Hepatocyte (in vitro differentiated cells): ENCODE results near the gene XPNPEP1.

Experiments used
- EZH2 ChIP-seq: fragments of 200-600 bp; sonication (generic); IDR thresholded peaks from 2 replicates; pipeline ENCODE4 v1.6.1; 2016; ENCODE audit warnings: antibody characterized with exemption, mild to moderate bottlenecking, borderline replicate concordance
- EZH2phosphoT487 ChIP-seq: fragments of 200-600 bp; sonication (generic); IDR thresholded peaks from one replicate; pipeline ENCODE4 v1.6.1; 2018; ENCODE audit warnings: antibody characterized with exemption, mild to moderate bottlenecking, low read depth, moderate library complexity; ENCODE audit not compliant: unreplicated experiment, severe bottlenecking
- TF ChIP-seq, protein P1 (sequence below): fragments of 200-600 bp; sonication (generic); IDR thresholded peaks from 2 replicates; pipeline ENCODE4 v1.5.1; 2016; ENCODE audit warnings: antibody characterized with exemption, mild to moderate bottlenecking; ENCODE audit not compliant: poor library complexity

DNA sequence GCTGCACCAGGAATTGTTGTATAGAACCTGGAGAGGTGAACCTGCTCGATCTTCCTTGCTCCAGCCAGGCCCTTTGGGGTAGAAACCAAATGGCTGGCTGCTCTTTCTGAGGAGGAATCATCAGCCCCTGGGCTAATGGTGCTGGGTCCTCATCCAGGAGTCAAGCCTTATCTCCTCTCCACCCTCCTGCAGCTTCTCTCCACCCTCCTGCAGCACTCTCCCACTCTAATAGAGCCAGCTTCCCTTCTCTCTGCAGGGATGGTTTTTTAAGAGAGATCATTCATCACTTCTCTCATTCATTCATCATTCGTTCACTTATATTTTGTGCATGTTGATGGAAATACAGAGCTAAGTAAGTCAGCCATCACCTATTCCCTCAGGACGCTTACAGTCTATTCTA, 103.5 kb downstream of the XPNPEP1 start:
- TF ChIP-seq, protein P1, sequence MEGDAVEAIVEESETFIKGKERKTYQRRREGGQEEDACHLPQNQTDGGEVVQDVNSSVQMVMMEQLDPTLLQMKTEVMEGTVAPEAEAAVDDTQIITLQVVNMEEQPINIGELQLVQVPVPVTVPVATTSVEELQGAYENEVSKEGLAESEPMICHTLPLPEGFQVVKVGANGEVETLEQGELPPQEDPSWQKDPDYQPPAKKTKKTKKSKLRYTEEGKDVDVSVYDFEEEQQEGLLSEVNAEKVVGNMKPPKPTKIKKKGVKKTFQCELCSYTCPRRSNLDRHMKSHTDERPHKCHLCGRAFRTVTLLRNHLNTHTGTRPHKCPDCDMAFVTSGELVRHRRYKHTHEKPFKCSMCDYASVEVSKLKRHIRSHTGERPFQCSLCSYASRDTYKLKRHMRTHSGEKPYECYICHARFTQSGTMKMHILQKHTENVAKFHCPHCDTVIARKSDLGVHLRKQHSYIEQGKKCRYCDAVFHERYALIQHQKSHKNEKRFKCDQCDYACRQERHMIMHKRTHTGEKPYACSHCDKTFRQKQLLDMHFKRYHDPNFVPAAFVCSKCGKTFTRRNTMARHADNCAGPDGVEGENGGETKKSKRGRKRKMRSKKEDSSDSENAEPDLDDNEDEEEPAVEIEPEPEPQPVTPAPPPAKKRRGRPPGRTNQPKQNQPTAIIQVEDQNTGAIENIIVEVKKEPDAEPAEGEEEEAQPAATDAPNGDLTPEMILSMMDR, result no peak
- no peak for TF ChIP-seq EZH2
- TF ChIP-seq EZH2phosphoT487, result no peak
